ENCODE data around the gene GRIA3. TPM values are rescaled to one million over a fixed set of nuclear protein-coding genes. Genes with fewer than 3 reads are reported as not detected.
"Not testable (repeated sequence)": the region's sequence is repeated elsewhere in the genome, so short reads cannot be mapped to it uniquely, and the experiment has no call there.

Gene GRIA3
- total RNA-seq, 1 donor from 2014 or later: 4.6 TPM

DNA sequence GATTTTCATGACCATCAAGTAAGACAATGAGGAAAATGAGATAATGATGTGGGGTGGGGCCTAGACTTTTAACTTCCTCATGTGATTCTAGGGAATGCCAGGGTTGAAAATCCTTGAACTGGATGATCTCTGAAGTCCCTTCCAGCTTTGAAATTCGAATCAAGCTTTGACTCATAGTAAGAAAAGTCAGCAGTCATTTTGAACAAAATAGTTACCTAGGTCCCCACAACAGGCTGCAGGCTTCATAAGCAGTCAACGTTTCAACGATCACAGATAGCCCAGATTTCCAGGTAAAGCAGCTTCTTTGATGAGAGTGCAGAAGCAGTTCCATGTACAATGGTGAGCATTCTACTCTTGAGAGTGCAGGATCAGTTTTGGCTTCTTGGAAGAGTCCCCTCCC is 93.7 kb downstream of the GRIA3 start:
- H3K4me1 Mint-ChIP-seq: no peaks in the 10 kb centered on the region
- Histone ChIP-seq H3K4me1 (no peaks in the 10 kb centered on the region), H3K79me2 (ENCODE audit: low read depth) (no peaks in the 10 kb centered on the region), H3K4me3 (no peak overlapping the region), H2AFZ (replicated peaks) (no peak overlapping the region), H3K9me3 (ENCODE audit: low read depth) (peaks cover 4% of the 10 kb centered on the region), H3F3A (ENCODE audit: low read depth) (no peaks in the 10 kb centered on the region), H4K20me1 (ENCODE audit: low read depth) (no peaks in the 10 kb centered on the region), H3K36me3 (no peaks in the 10 kb centered on the region), H3K27me3 (no peaks in the 10 kb centered on the region), H3K27ac (no peak overlapping the region), H3K9ac (no peak overlapping the region), H3K4me2 (no peak overlapping the region)
- no peaks in the 10 kb centered on the region for H3K36me3 Mint-ChIP-seq
- DNase-seq (ENCODE audit: low spot score): peak; percentile 3
- no peaks in the 10 kb centered on the region for H3K9me3 Mint-ChIP-seq
- H3K4me3 Mint-ChIP-seq: no peak overlapping the region
- peaks cover under 1% of the 10 kb centered on the region for H3K27me3 Mint-ChIP-seq (ENCODE audit: insufficient read depth, low read depth)
- no peak overlapping the region for H3K27ac Mint-ChIP-seq
- TF ChIP-seq EZH2phosphoT487 (IDR thresholded peaks at IDR 0.05): no peak
- TF ChIP-seq, protein P1, sequence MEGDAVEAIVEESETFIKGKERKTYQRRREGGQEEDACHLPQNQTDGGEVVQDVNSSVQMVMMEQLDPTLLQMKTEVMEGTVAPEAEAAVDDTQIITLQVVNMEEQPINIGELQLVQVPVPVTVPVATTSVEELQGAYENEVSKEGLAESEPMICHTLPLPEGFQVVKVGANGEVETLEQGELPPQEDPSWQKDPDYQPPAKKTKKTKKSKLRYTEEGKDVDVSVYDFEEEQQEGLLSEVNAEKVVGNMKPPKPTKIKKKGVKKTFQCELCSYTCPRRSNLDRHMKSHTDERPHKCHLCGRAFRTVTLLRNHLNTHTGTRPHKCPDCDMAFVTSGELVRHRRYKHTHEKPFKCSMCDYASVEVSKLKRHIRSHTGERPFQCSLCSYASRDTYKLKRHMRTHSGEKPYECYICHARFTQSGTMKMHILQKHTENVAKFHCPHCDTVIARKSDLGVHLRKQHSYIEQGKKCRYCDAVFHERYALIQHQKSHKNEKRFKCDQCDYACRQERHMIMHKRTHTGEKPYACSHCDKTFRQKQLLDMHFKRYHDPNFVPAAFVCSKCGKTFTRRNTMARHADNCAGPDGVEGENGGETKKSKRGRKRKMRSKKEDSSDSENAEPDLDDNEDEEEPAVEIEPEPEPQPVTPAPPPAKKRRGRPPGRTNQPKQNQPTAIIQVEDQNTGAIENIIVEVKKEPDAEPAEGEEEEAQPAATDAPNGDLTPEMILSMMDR (IDR thresholded peaks at IDR 0.05): no peak
- no peak for TF ChIP-seq EZH2 (IDR thresholded peaks at IDR 0.05)

GRCh38 chrX:123282241-123282640 is 98.2 kb downstream of the GRIA3 start:
- Mint-ChIP-seq H3K27me3 (ENCODE audit: insufficient read depth, low read depth) (no peaks in the 10 kb centered on the region), H3K27ac (no peak overlapping the region), H3K9me3 (peaks cover 2% of the 10 kb centered on the region), H3K4me3 (no peak overlapping the region), H3K36me3 (no peaks in the 10 kb centered on the region), H3K4me1 (no peaks in the 10 kb centered on the region)
- no peaks in the 10 kb centered on the region for H3F3A ChIP-seq (ENCODE audit: low read depth)
- H3K27ac ChIP-seq: no peak overlapping the region
- H3K79me2 ChIP-seq (ENCODE audit: low read depth): no peaks in the 10 kb centered on the region
- H3K4me3 ChIP-seq: no peak overlapping the region
- H4K20me1 ChIP-seq (ENCODE audit: low read depth): no peaks in the 10 kb centered on the region
- no peak for DNase-seq (ENCODE audit: low spot score)
- TF ChIP-seq, protein P1 (IDR thresholded peaks at IDR 0.05): no peak
- TF ChIP-seq EZH2 (IDR thresholded peaks at IDR 0.05) (no peak), EZH2phosphoT487 (IDR thresholded peaks at IDR 0.05) (no peak)
- H3K4me2 ChIP-seq: no peak overlapping the region
- H3K4me1 ChIP-seq: no peaks in the 10 kb centered on the region
- no peak overlapping the region for H3K9ac ChIP-seq
- H3K36me3 ChIP-seq: no peaks in the 10 kb centered on the region
- H2AFZ ChIP-seq (replicated peaks): no peak overlapping the region
- H3K9me3 ChIP-seq (ENCODE audit: low read depth): no peaks in the 10 kb centered on the region
- H3K27me3 ChIP-seq: no peaks in the 10 kb centered on the region

- H2AFZ ChIP-seq (replicated peaks); H3K9me3 ChIP-seq (ENCODE audit: low read depth); H3K27me3 Mint-ChIP-seq (ENCODE audit: insufficient read depth, low read depth); H3K79me2 ChIP-seq (ENCODE audit: low read depth); H3K4me3 Mint-ChIP-seq; H3K9me3 Mint-ChIP-seq; H4K20me1 ChIP-seq (ENCODE audit: low read depth); H3K4me2 ChIP-seq; H3K36me3 ChIP-seq; H3K4me1 ChIP-seq; H3K27ac ChIP-seq; H3F3A ChIP-seq (ENCODE audit: low read depth); H3K27me3 ChIP-seq; DNase-seq (ENCODE audit: low spot score); H3K27ac Mint-ChIP-seq; H3K9ac ChIP-seq; H3K4me3 ChIP-seq; H3K4me1 Mint-ChIP-seq; H3K36me3 Mint-ChIP-seq: not testable (repeated sequence)
Observed at GRCh38 chrX:123283407-123283806, 99.3 kb downstream of the GRIA3 start.

DNA sequence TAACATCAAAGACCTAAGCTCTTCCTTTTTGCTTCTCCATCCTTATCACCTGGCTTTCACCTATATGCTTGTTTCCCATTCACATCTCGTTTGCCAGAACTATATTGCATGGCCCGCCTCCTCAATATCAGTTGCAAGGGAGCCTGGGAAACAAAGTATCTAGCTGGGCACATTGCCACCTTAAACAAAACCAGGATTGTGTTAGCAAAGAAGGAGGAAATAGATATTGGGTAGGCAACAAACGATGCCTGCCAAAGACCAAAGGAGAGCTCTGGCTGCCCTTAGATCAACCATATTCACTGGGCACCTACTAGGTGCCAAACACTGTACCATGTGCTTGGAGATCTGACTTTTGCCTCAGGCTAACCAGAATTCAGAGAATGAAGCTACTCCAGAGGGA is 107.5 kb downstream of the GRIA3 start:
- no peaks in the 10 kb centered on the region for H3F3A ChIP-seq (ENCODE audit: low read depth)

More for the DNA sequence above, 107.5 kb downstream of the GRIA3 start:
- Mint-ChIP-seq H3K27ac (no peak overlapping the region), H3K27me3 (ENCODE audit: insufficient read depth, low read depth) (no peaks in the 10 kb centered on the region), H3K36me3 (no peaks in the 10 kb centered on the region), H3K4me3 (no peak overlapping the region), H3K9me3 (no peaks in the 10 kb centered on the region), H3K4me1 (peaks cover 14% of the 10 kb centered on the region)
- DNase-seq (ENCODE audit: low spot score): no peak
- no peaks in the 10 kb centered on the region for H3K36me3 ChIP-seq
- H2AFZ ChIP-seq (replicated peaks): no peak overlapping the region
- H3K27me3 ChIP-seq: no peaks in the 10 kb centered on the region
- H3K4me1 ChIP-seq: no peaks in the 10 kb centered on the region
- H3K27ac ChIP-seq: no peak overlapping the region
- no peak overlapping the region for H3K4me3 ChIP-seq
- H3K9me3 ChIP-seq (ENCODE audit: low read depth): no peaks in the 10 kb centered on the region
- TF ChIP-seq EZH2phosphoT487 (IDR thresholded peaks at IDR 0.05) (no peak), EZH2 (IDR thresholded peaks at IDR 0.05) (no peak)
- TF ChIP-seq, protein P1 (IDR thresholded peaks at IDR 0.05): no peak
- H3K9ac ChIP-seq: no peak overlapping the region
- H3K4me2 ChIP-seq: no peak overlapping the region
- no peaks in the 10 kb centered on the region for H4K20me1 ChIP-seq (ENCODE audit: low read depth)
- H3K79me2 ChIP-seq (ENCODE audit: low read depth): no peaks in the 10 kb centered on the region

Measured in neural progenitor cell (in vitro differentiated cells).